Body of pancreas (tissue), 4 donors: ENCODE data around the gene MYOM1.

Experiments
- CTCF ChIP-seq, 7 experiments: fragments of 450-650 bp in 4 of 7; fragments of 200-600 bp in 3 of 7; sonication (generic) in 3 of 7; IDR thresholded peaks; one replicate each; pipeline ENCODE4 v1.5.1; 2016 to 2019; ENCODE audit warnings: antibody characterized with exemption in 7 of 7
- POLR2A ChIP-seq, 3 donors: fragments of 450-650 bp; IDR thresholded peaks; one replicate each; pipeline ENCODE4 v1.6.1; 2016; ENCODE audit warnings: antibody characterized with exemption in 3 of 3, mild to moderate bottlenecking in 2 of 3

GRCh38 chr18:3157086-3157485, 62.7 kb downstream of the MYOM1 start:
- TF ChIP-seq POLR2A (IDR thresholded peaks at IDR 0.05) (no peak), CTCF (IDR thresholded peaks at IDR 0.05) (no peak)
